HG03103 (cell line): Measurements from ENCODE around the gene LY9.
"Not testable (repeated sequence)": the region's sequence is repeated elsewhere in the genome, so short reads cannot be mapped to it uniquely, and the experiment has no call there.

Experiments
- ATAC-seq: cut with Tn5 transposase; IDR thresholded peaks from one replicate; pipeline ENCODE4 v1.9.1; 2021; ENCODE audit warnings: low read depth; ENCODE audit not compliant: unreplicated experiment

Gene LY9

GRCh38 chr1:160860840-160861505 lies 65.0 kb downstream of the LY9 start:
- ATAC-seq, result no peak

- ATAC-seq, result peak; percentile 63
Observed at GRCh38 chr1:160862203-160863060, 66.5 kb downstream of the LY9 start, which contains the start of gene CD244. Gene CD244, minus strand, starts transcription at chr1:160862887. Its CDS starts 210 bp downstream, at chr1:160862677.

GRCh38 chr1:160863061-160863773 lies 67.2 kb downstream of the LY9 start:
- ATAC-seq, result no peak

GRCh38 chr1:160863774-160864131 lies 67.8 kb downstream of the LY9 start:
- no peak for ATAC-seq

- no peak for ATAC-seq
Observed at GRCh38 chr1:160864173-160864572, 68.2 kb downstream of the LY9 start.

- ATAC-seq, result no peak
Observed at GRCh38 chr1:160865337-160865736, 69.4 kb downstream of the LY9 start.

GRCh38 chr1:160866001-160866694 lies 70.2 kb downstream of the LY9 start:
- ATAC-seq, result no peak

GRCh38 chr1:160866695-160867260 lies 70.8 kb downstream of the LY9 start:
- ATAC-seq, result no peak

GRCh38 chr1:160867651-160868050 lies 71.7 kb downstream of the LY9 start:
- ATAC-seq, result not testable (repeated sequence)

GRCh38 chr1:160868141-160868540 lies 72.2 kb downstream of the LY9 start:
- no peak for ATAC-seq

- ATAC-seq, result no peak
Observed at GRCh38 chr1:160874935-160875334, 79.0 kb downstream of the LY9 start.

GRCh38 chr1:160875591-160875990 lies 79.6 kb downstream of the LY9 start:
- not testable (repeated sequence) for ATAC-seq

GRCh38 chr1:160876311-160876710 lies 80.3 kb downstream of the LY9 start:
- ATAC-seq, result no peak

- no peak for ATAC-seq
Observed at GRCh38 chr1:160877221-160877620, 81.2 kb downstream of the LY9 start.
